ENCODE measurements around the gene RHD.

- no peak for TF ChIP-seq POLR2AphosphoS5 (IDR thresholded peaks at IDR 0.05)
- TF ChIP-seq, protein P1, sequence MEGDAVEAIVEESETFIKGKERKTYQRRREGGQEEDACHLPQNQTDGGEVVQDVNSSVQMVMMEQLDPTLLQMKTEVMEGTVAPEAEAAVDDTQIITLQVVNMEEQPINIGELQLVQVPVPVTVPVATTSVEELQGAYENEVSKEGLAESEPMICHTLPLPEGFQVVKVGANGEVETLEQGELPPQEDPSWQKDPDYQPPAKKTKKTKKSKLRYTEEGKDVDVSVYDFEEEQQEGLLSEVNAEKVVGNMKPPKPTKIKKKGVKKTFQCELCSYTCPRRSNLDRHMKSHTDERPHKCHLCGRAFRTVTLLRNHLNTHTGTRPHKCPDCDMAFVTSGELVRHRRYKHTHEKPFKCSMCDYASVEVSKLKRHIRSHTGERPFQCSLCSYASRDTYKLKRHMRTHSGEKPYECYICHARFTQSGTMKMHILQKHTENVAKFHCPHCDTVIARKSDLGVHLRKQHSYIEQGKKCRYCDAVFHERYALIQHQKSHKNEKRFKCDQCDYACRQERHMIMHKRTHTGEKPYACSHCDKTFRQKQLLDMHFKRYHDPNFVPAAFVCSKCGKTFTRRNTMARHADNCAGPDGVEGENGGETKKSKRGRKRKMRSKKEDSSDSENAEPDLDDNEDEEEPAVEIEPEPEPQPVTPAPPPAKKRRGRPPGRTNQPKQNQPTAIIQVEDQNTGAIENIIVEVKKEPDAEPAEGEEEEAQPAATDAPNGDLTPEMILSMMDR (IDR thresholded peaks at IDR 0.05) = no peak
- TF ChIP-seq POLR2A (IDR thresholded peaks at IDR 0.05) = no peak
Observed at GRCh38 chr1:25356441-25356840, 84.1 kb downstream of the RHD start.
